ENCODE results near the gene FCHO1.

FCHO1 gene

DNA sequence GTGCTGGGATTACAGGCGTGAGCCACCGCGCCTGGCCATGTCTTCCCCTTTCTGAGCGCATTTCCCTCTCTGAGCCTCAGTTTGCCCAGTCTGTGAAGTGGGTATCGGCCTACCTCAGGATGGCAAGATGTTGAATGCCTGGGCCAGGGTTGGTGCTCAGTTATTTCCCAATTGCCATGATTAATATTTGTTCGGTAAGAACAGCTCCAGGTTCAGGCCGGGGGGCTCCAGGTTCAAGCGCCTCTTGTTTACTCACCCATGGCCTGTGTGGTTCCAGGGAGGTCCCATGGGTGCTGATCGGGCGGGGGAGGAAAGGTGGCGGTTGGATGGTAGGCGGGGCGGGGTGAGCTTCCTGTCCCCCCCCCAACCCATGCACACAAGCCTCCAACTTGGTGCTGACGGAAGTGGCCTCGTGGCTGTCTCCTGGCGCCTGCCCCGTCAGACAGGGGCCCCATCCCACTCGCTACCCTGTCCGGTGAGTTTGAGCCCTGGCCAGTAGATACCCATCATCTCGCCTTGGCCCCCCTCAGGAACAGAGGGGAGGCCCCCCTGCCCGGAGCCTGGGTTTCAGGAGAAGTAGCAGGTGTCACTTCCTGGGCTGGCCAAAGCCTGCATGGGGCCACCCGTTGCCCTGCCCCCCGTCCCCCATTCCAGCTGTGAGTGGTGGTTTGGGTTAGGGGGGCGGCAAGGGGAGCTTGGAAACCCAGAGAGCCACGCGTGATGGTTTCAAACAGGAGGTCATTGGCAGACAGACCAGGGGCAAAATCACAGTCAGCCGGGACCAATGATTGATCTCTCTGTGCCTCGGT lies at the start of gene FCHO1:
Gene FCHO1 (plus strand): TSS at position 375 of the 809 bp plus-strand sequence. CDS start 3,688 bp downstream, outside the sequence.
- peak; percentile 64 to 86 (median 75) for DNase-seq (ENCODE audit: low read depth in 3 of 3)

DNA sequence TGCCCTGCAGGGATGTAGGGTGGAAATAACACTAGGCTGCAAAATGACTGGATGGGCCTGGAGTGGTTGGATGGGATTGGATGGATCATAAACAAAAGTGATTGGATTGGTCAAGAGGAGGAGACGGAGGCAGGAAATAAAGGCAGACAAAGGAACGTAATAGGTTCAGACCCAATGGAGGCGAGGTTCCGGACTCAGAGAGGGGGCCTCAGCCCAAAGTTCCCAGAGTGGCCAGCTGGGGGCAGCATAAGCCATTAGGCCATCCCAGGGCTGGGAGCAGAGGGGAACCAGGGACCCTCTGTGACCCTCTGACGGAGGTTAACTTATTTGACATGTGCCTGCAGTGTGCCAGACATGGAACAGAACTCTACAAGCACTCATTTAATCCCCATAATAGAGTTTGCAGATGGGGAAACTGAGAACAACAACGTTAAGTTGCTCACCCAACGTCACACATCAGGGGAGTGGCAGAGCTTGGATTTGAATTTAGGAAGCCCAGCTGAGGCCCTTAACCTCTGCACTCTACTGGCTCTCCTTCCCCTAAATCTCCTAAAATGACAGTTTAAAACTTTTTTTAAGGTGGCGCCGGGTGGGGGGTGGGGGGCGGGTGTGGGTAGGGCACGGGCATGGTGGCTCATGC lies 47.3 kb upstream of the FCHO1 start:
- peak; percentile 44 to 71 (median 54) for DNase-seq (ENCODE audit: low read depth in 3 of 3)

- DNase-seq (ENCODE audit: low read depth in 3 of 3): no peak
Measured at GRCh38 chr19:17706750-17707181, 44.5 kb upstream of the FCHO1 start.

- no peak for DNase-seq (ENCODE audit: low read depth in 3 of 3)
Measured at GRCh38 chr19:17711851-17712250, 39.4 kb upstream of the FCHO1 start.

DNA sequence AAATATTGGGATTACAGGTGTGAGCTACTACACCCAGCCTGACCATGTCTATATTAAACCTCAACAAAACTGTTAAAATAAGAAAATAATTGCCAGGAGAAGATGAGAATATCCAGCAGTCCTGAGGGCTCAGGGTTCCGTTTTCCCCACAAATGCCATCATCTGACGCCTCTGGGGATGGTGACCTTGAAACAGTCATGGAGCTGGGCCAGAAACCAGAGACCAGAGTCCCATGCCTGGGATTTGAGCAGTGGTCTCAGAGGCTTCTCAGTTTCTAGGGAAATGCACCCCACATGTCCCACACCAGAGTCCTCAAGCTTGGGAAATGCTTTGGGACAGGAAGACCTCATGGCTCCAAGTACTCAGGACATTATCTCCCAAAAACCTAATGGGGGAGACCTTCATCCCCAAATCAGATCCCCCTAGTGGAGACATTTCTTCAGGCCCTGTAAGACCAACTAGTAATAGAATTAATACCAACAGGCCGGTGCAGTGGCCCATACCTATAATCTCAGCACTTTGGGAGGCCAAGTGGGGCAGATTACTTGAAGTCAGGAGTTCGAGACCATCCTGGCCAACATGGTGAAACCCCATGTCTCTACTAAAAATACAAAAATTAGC lies 34.9 kb upstream of the FCHO1 start:
- DNase-seq (ENCODE audit: low read depth in 3 of 3): no peak

- DNase-seq (ENCODE audit: low read depth in 3 of 3): peak in 1 of 3 donors; percentile 4
Measured at GRCh38 chr19:17718550-17718946, 32.7 kb upstream of the FCHO1 start.

DNA sequence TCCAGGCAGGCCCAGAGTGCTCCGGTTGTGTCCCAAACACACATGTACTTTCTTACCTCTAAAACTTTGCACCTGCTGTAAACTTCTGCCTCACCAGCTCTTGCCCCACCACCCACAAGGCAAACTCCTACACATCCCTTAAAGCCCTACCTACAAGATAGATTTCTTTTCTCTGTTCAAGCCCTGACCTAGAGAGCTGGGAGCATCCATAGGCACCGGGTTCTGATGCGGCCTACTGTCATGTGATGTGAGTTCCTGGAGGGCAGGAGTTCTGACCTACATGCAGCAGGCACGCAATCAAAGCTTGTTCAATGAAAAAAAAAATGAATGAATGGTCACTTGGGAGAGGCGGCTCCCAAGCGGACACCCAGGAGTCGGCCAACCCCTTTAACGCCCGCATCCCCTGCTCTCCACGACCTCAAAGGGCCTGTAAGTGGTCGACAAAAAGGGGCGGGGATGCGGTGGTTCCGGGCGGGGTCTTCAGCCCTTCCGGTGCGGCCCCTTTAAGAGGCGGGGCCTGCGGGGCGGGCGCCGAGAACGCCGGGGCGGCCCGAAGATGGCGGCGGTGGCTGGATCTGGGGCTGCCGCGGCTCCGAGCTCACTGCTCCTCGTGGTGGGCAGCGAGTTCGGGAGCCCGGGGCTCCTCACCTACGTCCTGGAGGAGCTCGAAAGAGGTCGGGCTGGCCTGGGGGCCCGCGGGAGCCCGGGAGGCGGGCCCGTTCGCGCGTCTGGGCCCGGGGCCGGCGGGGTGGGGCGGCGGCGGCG lies 32.1 kb upstream of the FCHO1 start, which contains the start of gene MAP1S:
Gene MAP1S (plus strand): TSS at position 534 of the 765 bp plus-strand sequence. CDS start 23 bp downstream, at position 557.
- DNase-seq (ENCODE audit: low read depth in 3 of 3): peak in 2 of 3 donors; percentile 39 to 68

- peak in 1 of 3 donors; percentile 28 for DNase-seq (ENCODE audit: low read depth in 3 of 3)
Measured at GRCh38 chr19:17719730-17720400, 31.4 kb upstream of the FCHO1 start.

- DNase-seq (ENCODE audit: low read depth in 3 of 3): no peak
Measured at GRCh38 chr19:17720440-17720839, 30.8 kb upstream of the FCHO1 start.

- no peak for DNase-seq (ENCODE audit: low read depth in 3 of 3)
Measured at GRCh38 chr19:17721111-17721628, 30.1 kb upstream of the FCHO1 start.

- no peak for DNase-seq (ENCODE audit: low read depth in 3 of 3)
Measured at GRCh38 chr19:17721821-17722220, 29.5 kb upstream of the FCHO1 start.

DNA sequence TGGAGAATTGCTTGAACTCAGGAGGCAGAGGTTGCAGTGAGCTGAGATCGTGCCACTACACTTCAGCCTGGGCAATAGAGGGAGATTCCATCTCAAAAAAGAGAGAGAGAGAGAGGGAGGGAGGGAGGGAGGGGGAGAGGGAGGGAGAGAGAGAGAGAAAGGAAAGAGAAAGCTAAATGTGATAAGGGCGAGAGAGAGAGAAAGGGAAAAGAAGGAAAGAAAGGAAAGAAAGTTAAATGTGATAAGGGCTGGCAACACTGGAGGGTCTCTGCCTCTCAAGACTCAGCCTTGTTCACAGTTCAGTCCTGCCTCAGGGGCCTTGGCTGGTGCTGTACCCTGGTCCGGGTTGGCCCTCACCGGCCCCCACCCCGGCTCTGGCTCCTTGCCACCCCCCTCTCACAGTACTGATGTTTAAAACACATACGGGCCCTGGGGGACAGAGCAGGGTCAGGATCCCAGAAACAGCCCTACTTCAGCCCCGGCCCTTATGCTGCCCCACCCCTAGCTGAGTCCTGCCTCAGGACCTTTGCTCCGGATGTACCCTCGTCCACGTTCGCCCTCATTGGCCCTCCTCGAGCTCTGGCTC lies 28.5 kb upstream of the FCHO1 start:
- no peak for DNase-seq (ENCODE audit: low read depth in 3 of 3)

GRCh38 chr19:17724655-17725054 lies 26.6 kb upstream of the FCHO1 start:
- DNase-seq (ENCODE audit: low read depth in 3 of 3): no peak

DNA sequence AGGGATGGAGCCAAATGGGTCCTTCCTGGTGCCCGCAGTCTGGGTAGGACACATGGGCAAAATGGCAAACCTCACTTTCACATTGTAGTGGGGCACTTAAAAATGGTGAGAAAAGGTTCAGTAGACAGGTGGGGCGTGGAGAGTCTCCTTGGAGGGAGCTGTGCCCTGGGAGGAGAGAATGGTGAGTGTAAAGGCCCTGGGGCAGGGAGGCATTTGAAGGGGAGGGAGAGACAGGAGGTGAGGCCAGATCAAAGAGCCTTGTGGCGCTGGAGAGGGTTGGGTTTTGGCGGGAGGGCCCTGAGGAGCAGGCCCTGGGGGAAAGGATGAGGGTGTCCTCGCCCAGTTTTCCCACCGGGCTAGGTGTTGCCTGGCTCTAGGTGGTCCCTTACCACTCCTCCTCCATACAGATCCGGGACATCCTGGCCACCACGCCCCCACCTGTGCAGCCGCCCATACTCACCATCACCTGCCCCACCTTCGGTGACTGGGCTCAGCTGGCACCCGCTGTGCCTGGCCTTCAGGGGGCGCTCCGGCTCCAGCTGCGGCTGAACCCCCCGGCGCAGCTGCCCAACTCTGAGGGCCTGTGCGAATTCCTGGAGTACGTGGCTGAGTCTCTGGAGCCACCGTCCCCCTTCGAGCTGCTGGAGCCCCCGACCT lies 25.7 kb upstream of the FCHO1 start:
- no peak for DNase-seq (ENCODE audit: low read depth in 3 of 3)

DNA sequence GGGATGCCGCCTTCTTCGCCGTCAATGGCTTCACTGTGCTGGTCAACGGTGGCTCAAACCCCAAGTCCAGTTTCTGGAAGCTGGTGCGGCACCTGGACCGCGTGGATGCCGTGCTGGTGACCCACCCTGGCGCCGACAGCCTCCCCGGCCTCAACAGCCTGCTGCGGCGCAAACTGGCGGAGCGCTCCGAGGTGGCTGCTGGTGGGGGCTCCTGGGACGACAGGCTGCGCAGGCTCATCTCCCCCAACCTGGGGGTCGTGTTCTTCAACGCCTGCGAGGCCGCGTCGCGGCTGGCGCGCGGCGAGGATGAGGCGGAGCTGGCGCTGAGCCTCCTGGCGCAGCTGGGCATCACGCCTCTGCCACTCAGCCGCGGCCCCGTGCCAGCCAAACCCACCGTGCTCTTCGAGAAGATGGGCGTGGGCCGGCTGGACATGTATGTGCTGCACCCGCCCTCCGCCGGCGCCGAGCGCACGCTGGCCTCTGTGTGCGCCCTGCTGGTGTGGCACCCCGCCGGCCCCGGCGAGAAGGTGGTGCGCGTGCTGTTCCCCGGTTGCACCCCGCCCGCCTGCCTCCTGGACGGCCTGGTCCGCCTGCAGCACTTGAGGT lies 25.0 kb upstream of the FCHO1 start:
- no peak for DNase-seq (ENCODE audit: low read depth in 3 of 3)

- DNase-seq (ENCODE audit: low read depth in 3 of 3): no peak
Measured at GRCh38 chr19:17726964-17727773, 24.1 kb upstream of the FCHO1 start.

- DNase-seq (ENCODE audit: low read depth in 3 of 3): no peak
Measured at GRCh38 chr19:17727843-17728242, 23.4 kb upstream of the FCHO1 start.

DNA sequence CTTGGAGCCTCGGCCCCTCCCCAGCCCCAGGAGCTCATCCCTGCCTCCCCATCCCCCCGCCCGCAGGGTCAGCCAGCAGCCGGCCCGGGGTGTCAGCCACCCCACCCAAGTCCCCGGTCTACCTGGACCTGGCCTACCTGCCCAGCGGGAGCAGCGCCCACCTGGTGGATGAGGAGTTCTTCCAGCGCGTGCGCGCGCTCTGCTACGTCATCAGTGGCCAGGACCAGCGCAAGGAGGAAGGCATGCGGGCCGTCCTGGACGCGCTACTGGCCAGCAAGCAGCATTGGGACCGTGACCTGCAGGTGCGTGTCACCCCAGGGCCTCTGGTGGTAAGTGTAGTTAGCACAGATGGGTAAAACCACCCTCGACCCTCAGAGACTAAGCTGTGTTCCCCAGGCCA lies 18.1 kb upstream of the FCHO1 start:
- no peak for DNase-seq (ENCODE audit: low read depth in 3 of 3)

DNA sequence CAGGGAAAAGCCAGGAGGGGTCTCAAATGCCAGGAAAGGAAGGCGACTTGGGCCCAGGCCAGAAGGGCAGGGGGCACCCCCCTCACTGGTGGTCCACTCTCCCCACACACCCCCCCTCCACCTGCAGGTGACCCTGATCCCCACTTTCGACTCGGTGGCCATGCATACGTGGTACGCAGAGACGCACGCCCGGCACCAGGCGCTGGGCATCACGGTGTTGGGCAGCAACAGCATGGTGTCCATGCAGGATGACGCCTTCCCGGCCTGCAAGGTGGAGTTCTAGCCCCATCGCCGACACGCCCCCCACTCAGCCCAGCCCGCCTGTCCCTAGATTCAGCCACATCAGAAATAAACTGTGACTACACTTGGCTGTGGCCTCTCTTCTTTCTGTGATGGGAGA lies 17.1 kb upstream of the FCHO1 start:
- no peak for DNase-seq (ENCODE audit: low read depth in 3 of 3)
